HG03354 (cell line): ENCODE data around the gene C4A.
A peak's percentile ranks its signal among the peaks of the same experiment; 100 is the strongest.
"Not testable (repeated sequence)": the region's sequence is repeated elsewhere in the genome, so short reads cannot be mapped to it uniquely, and the experiment has no call there.

ENCODE experiments used
- ATAC-seq: cut with Tn5 transposase; IDR thresholded peaks from one replicate; pipeline ENCODE4 v1.9.1; 2021; ENCODE audit warnings: mild to moderate bottlenecking; ENCODE audit not compliant: unreplicated experiment, poor library complexity, severe bottlenecking

The C4A gene

DNA sequence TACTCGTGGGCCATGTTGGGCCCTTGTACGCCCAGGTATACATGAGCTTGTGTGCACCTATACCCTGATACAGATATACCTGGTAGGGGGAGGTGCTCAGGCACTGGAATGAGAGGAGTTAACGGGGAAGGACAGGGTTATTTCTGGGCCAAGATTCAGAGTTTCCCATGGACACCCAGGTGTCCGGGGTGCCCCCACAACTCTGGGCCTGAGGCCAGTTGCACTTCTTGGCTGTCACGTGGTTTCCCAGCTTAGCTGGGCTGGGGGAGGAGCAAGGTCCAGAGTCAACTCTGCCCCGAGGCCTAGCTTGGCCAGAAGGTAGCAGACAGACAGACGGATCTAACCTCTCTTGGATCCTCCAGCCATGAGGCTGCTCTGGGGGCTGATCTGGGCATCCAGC is at the start of gene C4A:
Gene C4A (plus strand): TSS at position 314 of the 400 bp plus-strand sequence. CDS start 51 bp downstream, at position 365.
- not testable (repeated sequence) for ATAC-seq

- not testable (repeated sequence) for ATAC-seq
Observed at GRCh38 chr6:31932137-31932536, 49.7 kb upstream of the C4A start.

DNA sequence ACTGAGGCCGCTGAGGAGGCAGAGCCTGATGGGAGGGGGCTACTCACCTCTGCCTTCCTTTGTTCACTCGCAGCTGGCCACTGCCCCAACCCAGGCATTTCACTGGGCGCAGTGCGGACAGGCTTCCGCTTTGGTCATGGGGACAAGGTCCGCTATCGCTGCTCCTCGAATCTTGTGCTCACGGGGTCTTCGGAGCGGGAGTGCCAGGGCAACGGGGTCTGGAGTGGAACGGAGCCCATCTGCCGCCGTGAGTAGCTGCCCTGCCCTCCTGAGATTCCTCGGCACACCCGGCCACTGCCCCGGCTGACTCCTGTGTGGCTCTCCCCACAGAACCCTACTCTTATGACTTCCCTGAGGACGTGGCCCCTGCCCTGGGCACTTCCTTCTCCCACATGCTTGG is 48.3 kb upstream of the C4A start:
- ATAC-seq, result no peak

DNA sequence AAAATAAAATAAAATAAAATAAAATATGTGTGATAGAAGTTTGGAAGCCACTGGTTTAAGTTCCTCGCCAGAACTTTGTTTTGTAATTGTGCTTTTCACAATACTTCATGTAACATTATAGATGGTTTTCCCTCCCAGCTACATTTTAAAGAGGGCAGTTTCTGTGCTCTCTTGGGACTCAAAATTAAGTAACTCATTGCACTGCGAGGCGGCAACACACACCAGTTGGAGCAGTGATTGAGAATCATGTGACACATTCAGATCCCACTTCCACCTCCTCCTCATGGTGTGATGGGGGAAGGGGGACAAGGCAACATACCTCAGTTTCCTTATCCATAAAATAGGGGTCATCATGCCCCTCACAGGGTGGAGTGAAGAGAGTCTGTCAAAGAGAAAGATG is 46.8 kb upstream of the C4A start:
- no peak for ATAC-seq

DNA sequence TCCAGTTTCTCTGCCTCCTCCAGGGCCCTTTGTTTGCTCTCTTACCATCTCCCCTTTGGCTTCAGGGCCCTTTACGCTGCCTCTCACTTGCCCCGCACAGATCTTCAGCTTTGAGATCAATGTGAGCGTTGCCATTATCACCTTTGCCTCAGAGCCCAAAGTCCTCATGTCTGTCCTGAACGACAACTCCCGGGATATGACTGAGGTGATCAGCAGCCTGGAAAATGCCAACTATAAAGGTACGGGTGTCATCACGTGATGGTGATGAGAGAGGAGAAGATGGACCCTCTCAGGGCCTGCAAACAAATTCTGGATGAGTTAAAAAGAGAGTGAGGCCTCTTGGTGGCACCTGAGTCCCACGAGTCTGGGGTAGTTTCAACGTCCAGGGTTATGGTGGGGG is 46.0 kb upstream of the C4A start:
- ATAC-seq, result no peak

DNA sequence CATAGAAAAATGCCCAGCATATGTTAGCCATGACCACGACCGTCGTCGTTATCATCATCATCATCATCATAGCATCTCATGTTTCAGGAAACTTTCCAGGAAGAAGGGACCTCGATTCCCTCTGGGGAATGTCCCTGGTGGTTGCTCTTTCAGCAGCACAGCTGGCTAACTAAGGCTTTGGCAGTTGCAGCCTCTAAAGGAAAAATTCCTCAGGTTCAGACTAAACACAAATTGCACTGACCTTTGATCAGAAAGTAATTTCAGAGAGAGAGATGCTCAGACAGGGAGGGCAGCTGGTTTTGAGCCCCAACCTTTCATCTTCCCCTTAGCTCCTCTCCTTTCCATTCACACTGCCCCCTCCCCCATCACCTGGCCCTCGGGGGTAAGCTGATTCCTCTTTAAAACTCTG is 41.6 kb upstream of the C4A start:
- ATAC-seq, result no peak

GRCh38 chr6:31943742-31944141 is 38.1 kb upstream of the C4A start:
- ATAC-seq, result no peak

DNA sequence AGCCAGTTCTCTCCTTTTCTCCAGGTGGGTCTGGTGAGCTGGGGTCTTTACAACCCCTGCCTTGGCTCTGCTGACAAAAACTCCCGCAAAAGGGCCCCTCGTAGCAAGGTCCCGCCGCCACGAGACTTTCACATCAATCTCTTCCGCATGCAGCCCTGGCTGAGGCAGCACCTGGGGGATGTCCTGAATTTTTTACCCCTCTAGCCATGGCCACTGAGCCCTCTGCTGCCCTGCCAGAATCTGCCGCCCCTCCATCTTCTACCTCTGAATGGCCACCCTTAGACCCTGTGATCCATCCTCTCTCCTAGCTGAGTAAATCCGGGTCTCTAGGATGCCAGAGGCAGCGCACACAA is 36.7 kb upstream of the C4A start:
- ATAC-seq, result no peak

DNA sequence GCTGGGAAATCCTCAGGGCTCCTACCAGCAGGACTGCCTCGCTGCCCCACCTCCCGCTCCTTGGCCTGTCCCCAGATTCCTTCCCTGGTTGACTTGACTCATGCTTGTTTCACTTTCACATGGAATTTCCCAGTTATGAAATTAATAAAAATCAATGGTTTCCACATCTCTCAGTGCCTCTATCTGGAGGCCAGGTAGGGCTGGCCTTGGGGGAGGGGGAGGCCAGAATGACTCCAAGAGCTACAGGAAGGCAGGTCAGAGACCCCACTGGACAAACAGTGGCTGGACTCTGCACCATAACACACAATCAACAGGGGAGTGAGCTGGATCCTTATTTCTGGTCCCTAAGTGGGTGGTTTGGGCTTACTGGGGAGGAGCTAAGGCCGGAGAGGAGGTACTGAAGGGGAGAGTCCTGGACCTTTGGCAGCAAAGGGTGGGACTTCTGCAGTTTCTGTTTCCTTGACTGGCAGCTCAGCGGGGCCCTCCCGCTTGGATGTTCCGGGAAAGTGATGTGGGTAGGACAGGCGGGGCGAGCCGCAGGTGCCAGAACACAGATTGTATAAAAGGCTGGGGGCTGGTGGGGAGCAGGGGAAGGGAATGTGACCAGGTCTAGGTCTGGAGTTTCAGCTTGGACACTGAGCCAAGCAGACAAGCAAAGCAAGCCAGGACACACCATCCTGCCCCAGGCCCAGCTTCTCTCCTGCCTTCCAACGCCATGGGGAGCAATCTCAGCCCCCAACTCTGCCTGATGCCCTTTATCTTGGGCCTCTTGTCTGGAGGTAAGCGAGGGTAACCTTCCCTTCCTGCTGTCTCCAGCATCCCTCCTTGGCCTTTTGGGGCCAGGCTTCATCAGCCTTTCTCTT is 36.1 kb upstream of the C4A start, which contains the start of gene CFB:
Gene CFB (plus strand): TSS at position 589 of the 863 bp plus-strand sequence. CDS start 127 bp downstream, at position 716.
- ATAC-seq, result no peak

GRCh38 chr6:31946370-31946885 is 35.4 kb upstream of the C4A start:
- no peak for ATAC-seq

DNA sequence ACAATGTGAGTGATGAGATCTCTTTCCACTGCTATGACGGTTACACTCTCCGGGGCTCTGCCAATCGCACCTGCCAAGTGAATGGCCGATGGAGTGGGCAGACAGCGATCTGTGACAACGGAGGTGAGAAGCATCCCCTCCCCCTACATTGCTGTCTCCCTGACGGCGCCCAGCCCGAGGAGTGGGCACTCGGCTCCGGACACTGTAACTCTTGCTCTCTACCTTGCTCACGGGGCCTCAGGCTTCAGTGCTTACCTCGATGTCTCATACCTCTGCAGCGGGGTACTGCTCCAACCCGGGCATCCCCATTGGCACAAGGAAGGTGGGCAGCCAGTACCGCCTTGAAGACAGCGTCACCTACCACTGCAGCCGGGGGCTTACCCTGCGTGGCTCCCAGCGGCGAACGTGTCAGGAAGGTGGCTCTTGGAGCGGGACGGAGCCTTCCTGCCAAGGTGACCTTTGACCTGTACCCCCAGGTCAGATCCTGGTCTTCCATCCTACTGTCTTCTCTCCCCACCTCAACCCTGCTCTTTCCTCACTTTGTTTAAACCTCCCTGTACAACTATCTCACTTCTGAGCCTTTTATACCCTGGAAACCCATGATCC is 34.7 kb upstream of the C4A start:
- no peak for ATAC-seq

DNA sequence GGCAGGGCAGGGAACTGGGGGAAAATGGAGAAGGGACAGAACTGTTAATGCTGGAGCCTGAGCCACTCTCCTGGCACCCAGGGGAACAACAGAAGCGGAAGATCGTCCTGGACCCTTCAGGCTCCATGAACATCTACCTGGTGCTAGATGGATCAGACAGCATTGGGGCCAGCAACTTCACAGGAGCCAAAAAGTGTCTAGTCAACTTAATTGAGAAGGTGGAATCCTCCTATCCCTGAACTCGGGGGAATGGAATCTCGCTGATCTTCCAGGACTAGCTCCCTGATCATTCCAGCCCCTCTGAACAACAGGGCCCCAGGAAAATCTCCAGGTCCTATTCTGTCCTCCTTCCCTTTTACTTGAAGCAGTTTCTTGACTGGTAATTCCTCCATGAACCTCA is 34.0 kb upstream of the C4A start:
- ATAC-seq, result no peak

GRCh38 chr6:31948306-31948705 is 33.6 kb upstream of the C4A start:
- ATAC-seq, result no peak

GRCh38 chr6:31948753-31949413 is 33.0 kb upstream of the C4A start:
- no peak for ATAC-seq

- ATAC-seq, result no peak
Observed at GRCh38 chr6:31949926-31950548, 31.8 kb upstream of the C4A start.

GRCh38 chr6:31952140-31952805 is 29.6 kb upstream of the C4A start:
- ATAC-seq, result no peak

- no peak for ATAC-seq
Observed at GRCh38 chr6:31952890-31953289, 29.0 kb upstream of the C4A start.

- no peak for ATAC-seq
Observed at GRCh38 chr6:31954511-31954910, 27.3 kb upstream of the C4A start.

DNA sequence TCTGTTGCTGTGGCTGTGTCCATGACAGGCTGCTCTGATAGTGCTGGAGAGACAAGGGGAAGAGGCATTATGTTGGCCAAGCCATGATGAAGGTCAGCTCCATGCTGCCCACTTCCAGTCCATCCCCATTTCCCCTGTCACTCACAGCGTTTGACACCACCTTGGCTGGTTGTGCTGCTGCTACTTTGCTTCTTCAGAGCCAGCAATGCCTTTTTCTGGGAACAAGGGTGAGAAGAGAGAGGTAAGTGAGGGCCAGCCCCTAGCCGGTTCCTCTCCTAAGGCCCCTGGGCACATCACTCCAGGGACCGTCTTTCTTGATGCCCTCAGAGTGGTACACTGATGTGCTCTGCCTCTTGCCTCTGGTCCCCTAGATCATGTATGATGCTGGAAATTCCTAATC is 25.1 kb upstream of the C4A start:
- ATAC-seq, result no peak

- ATAC-seq, result peak; percentile 11
Observed at GRCh38 chr6:31958412-31958740, 23.5 kb upstream of the C4A start.
